Mesenteric fat pad (tissue), 1 donor: ENCODE measurements around the gene PARVB. TPM values are rescaled to one million over a fixed set of nuclear protein-coding genes. Genes with fewer than 3 reads are reported as not detected.
"Not testable (repeated sequence)": the region's sequence is repeated elsewhere in the genome, so short reads cannot be mapped to it uniquely, and the experiment has no call there.

Experiments
- DNase-seq: peaks from one replicate; pipeline ENCODE4 v3.0.0-alpha.2; 2020; ENCODE audit warnings: low spot score
- total RNA-seq: library from RNA; stranded (reverse); fragmentation: NEBNext Ultra II Directional; extraction: Animal tissue kit (Norgen Biotek cat#: 25700); gene quantifications from one replicate; pipeline ENCODE4 v1.2.1, GENCODE V29; 2021
- donor health status: DM: yes; HTN: yes; CAD: no.

The PARVB gene
- total RNA-seq, 1 donor from 2014 or later = 76.2 TPM

GRCh38 chr22:44050766-44051355 lies 26.8 kb downstream of the PARVB start:
- no peak for DNase-seq

GRCh38 chr22:44051358-44051757 lies 27.3 kb downstream of the PARVB start:
- no peak for DNase-seq

- DNase-seq = no peak
Measured at GRCh38 chr22:44051961-44052360, 27.9 kb downstream of the PARVB start.

- DNase-seq = no peak
Measured at GRCh38 chr22:44055805-44056204, 31.7 kb downstream of the PARVB start.

- DNase-seq = not testable (repeated sequence)
Measured at GRCh38 chr22:44056649-44057048, 32.5 kb downstream of the PARVB start.

GRCh38 chr22:44057401-44057987 lies 33.4 kb downstream of the PARVB start:
- DNase-seq = no peak

GRCh38 chr22:44063462-44064371 lies 39.6 kb downstream of the PARVB start:
- no peak for DNase-seq

GRCh38 chr22:44067033-44067432 lies 42.9 kb downstream of the PARVB start:
- DNase-seq = no peak

- no peak for DNase-seq
Measured at GRCh38 chr22:44067901-44068300, 43.8 kb downstream of the PARVB start.

GRCh38 chr22:44068422-44069191 lies 44.5 kb downstream of the PARVB start:
- DNase-seq = no peak

GRCh38 chr22:44070029-44070428 lies 45.9 kb downstream of the PARVB start:
- no peak for DNase-seq

GRCh38 chr22:44071781-44072326 lies 47.8 kb downstream of the PARVB start:
- no peak for DNase-seq

GRCh38 chr22:44074337-44074984 lies 50.4 kb downstream of the PARVB start:
- no peak for DNase-seq

- no peak for DNase-seq
Measured at GRCh38 chr22:44075022-44075421, 50.9 kb downstream of the PARVB start.

GRCh38 chr22:44075670-44076069 lies 51.6 kb downstream of the PARVB start:
- no peak for DNase-seq

GRCh38 chr22:44076825-44077224 lies 52.7 kb downstream of the PARVB start:
- no peak for DNase-seq

- no peak for DNase-seq
Measured at GRCh38 chr22:44080936-44081861, 57.1 kb downstream of the PARVB start.

- no peak for DNase-seq
Measured at GRCh38 chr22:44082801-44083200, 58.7 kb downstream of the PARVB start.

- no peak for DNase-seq
Measured at GRCh38 chr22:44084044-44084772, 60.1 kb downstream of the PARVB start.
